NCI-H2107 treated with DMSO at 0.1 percent for 48 hours (cell line): ENCODE results near the gene HRH3.

Source experiments
- DNase-seq: peaks from one replicate; lab custom pipeline; 2025; ENCODE audit not compliant: unreplicated experiment; lab: John Stamatoyannopoulos, UW

HRH3 gene

DNA sequence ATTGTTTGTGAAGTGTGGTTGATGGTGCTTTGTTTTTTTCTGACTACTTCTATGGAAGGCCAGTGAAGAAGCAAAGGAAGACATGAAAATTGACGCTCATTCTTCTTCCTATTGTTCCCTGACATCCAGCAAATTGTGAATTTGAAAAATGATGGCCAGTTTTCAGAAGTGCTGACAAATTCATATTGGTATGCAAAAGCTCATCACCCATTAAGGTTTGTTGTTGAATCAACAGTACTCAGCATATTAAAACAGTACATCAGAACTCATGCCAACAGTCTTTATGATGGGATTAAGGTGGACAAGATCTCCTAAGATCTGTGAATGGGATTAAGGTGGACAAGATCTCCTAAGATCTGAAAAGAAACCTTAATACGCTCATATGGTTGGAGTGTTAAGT, 38.3 kb downstream of the HRH3 start:
- DNase-seq, result no peak

DNA sequence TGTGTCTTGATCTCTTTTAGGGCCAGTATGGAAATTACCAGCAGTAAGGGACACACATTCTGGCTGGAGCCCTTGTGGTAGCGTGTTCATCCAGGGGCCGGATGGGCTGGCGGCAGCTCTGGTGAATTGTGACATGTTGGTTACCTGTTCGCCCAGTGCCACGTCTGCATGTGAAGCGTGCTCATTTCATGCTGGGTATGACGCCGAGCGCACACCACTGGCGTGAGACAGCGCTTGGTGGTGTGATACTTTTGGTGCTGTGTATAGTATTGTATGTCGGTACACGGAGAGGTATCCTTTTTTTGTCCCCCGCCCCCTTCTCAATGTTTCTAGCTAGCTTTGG, 40.9 kb downstream of the HRH3 start:
- DNase-seq, result no peak

DNA sequence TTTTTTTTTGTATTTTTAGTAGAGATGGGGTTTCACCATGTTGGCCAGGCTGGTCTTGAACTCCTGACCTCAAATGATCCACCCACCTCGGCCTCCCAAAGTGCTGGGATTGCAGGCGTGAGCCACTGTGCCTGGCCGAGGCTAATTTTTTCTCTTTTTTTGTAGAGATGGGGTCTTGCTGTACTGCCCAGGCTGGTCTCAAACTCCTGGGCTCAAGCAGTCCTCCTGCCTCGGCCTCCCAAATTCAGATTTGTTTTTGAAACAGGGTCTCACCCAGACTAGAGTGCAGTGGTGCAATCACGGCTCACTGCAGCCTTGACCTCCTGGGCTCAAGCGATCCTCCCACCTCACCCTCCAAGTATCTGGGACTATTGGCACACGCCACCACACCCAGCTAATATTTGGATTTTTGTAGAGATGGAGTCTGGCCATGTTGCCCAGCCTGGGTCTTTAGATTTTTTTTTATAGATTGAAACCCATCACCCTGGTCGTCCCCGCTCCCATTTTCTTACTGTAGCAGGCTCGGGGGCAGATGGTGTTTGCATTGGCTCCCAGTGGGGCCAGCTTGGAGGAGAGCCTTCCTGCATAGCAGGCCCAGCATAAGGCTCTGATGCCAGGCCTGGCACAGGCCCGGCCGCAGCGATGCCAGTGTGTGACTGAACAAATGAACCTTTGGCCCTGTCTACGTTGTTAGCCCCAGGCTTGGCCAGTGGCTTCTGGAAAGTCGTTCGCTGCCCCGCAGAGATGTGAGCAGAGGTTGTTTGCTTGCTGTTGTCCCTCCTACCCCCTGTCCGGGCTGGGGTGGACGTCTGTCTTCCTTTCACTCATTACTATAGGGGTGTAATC, 41.5 kb downstream of the HRH3 start:
- no peak for DNase-seq

DNA sequence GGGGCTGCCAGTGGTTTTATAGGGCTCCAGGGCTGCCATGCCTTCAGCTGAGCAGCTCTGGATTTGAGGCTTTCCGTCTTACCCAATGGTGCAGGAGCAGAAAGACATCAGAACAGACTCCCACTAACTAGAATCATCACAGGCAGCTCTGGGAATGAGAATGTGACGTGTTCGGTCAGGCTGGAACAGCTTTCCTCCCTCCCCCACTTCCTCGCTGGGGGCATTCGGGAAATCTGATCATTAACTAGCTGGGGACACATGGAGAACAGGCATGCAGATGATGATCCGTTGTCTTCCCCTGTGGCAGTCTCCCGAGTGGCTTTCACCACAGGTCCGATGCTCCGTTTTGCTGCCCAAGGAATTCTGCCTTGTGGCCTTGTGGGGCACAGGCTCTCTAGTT, 42.8 kb downstream of the HRH3 start:
- DNase-seq, result no peak

DNA sequence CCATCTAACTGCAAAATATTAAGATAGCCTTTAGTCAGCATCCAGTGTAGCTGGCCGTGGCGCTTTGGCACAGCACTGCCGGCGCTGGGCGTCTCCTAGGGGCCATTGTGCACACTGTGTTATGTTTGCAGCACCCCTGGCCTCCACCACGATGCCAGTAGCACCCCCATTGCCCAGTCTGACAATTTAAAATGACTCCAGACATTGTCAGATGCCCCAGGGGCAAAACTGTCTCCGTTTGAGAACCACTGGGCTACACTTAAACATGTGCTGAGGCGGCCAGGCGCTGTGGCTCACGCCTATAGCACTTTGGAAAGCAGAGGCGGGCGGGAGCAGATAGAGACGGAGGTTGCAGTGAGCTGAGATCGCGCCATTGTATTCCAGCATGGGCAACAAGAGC, 43.2 kb downstream of the HRH3 start:
- no peak for DNase-seq

DNA sequence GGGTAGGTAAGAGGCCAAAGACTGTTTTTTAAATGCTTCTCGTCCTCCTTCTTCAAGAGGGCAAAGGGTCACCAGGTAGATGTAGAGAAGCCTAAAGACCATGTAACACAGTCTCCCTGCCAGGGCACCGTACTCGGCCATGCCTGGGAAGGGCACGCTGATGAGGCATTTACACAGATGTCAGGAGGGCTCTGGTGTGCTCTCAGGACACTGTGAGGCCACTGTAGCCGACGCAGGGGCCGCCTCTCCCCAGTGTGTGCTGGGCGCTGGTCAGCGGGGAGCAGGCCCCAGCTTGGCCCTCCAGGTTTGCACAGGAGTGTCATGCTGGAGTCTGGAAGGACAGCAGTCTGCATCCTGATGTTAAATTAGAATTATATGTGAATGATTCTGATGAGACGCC, 44.4 kb downstream of the HRH3 start:
- no peak for DNase-seq

DNA sequence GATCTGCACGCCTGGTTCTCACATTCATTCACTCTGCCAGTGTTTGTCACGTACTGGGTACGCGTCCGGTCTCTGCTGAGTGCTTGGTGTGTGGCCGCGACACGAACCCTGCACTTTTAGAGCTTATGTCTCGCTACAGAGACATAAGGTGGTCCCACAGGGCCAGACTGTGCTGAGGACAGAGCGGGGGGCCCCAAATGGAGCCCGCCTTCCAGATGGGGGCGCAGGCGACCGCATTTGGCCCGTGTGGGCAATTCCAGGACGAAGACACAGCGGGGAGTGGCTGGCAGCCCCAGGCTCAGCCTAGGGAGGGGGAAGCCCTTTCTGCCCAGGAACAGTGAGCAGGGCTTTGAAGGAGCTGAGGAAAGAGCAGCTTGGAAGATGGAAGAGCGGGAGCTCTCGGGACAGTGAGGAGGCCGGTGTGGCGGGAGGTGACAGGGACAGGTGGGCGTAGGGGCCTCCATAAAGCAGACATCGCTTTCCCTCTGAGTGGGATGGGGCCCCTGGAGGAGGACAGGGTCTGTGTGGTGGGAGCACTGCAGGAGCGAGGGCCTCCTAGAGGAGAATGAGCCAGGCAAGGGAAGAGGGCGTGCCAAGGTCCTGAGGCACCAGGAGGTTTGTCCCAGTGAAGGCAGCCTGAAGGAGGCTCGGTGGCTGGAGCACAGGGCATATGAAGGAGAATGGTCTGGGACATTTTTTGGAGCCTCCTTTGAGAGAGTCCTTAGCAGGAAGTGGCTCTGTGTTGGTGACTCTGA, 45.0 kb downstream of the HRH3 start:
- DNase-seq, result no peak

DNA sequence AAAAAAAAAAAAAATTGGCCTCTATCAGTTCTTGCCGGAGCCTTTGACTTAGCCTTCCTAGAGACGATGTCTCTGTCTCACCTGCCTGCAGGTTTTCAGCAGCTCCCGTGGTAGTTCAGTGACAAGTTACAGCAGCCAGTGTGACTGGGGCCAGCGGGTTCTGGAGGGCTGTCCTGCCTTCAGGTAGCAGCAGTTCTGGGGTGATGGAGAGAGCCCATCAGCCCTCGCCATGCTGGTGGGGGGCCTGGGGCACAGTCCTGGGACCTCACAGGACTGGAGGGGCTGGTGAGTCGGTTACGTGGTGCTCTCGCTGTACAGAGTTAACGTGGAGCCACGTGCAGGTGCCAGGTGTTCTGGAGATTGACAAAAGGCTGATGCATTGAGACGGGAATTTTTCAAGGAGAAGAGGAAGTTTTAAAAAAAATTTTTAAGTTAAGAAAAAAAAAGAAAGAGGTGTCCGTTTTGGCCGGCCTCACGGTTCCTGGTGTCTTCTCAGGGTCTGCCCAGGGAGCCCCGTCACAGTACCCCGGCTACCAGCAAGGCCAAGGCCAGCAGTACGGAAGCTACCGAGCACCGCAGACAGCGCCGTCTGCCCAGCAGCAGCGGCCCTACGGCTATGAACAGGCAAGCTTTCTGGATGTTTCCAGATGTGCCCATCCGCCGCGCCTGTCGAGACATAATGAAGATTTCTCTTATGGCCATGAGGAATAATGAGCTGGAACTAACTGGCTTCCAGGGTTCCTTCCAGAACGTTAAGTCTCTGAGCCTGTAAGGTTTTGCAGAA, 45.9 kb downstream of the HRH3 start:
- no peak for DNase-seq

DNA sequence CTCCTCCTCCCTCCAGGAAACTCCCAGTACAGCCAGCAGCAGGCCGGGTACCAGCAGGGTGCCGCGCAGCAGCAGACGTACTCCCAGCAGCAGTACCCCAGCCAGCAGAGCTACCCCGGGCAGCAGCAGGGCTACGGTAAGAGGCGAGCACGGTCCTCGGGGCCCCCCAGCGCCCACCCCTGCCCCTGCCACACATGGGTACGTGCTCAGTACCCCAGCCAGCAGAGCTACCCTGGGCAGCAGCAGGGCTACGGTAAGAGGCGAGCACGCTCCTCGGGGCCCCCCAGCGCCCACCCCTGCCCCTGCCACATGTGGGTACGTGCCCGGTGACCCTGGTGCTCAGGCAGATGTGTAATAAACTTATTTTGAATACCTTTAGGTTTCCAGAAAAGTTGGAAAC, 47.4 kb downstream of the HRH3 start:
- DNase-seq, result no peak

DNA sequence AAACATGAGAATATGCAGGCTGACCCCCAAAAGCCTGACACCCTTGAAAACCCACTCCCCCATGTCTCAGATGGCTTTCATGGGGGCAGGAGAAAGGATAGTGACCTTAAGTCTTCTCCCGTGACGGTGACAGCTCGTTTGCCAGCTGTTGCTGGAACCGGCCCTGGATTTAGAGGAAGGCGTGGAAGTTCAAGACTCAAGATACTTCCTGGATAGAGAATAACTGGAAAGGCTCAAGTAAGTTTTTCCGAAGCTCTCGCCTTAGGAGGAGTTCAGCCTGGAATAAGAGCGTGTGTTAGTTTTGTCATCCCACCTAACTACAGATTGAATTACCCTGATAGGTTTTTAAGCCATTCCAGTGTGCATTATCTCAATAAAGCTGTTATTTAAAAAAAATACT, 48.8 kb downstream of the HRH3 start:
- no peak for DNase-seq

DNA sequence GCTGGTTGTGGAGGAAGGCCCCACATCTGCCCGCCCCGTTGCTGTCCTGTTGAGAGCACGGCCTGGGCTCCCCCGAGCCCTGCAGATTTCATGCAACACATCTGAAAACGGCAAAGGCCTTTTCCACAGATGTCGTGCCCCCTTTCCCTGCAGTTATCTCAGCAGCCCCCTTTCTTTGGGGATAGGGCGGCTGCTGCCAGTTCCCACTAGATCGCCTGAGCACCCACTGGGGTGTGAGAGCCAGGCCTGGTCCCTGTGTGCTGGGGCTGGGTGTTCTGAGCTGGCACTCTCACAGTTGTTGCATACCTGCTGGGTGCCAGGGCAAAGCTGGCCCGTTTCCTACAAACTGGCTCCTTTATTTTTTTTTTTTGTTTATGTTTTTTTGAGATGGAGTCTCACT, 49.5 kb downstream of the HRH3 start:
- no peak for DNase-seq

DNA sequence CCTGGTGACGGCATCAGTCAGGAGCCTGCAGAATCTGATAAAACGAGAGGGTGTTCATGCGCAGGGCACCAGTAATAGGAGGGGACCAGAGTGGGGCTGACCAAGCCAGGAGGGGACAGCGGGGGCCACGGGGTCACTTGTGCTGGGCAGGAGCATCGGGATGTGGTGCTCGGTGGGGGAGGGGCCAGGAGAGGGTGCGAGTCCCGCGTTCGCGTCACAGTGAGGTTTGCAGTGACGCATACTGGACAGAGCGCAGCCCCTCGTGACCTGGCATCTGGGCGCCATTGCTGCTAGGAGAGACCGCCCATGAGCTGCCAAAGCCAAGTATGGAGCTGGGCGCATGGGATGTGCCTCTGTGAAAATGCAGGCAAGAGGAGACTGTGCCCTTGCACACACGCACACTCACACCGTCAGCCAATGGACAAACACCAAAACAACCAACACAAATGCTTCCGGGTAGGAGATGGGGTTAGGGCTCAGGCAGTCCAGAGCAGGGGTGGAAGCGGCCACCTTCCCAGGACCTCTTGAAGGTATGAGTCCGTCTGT, 51.1 kb downstream of the HRH3 start:
- DNase-seq, result no peak

DNA sequence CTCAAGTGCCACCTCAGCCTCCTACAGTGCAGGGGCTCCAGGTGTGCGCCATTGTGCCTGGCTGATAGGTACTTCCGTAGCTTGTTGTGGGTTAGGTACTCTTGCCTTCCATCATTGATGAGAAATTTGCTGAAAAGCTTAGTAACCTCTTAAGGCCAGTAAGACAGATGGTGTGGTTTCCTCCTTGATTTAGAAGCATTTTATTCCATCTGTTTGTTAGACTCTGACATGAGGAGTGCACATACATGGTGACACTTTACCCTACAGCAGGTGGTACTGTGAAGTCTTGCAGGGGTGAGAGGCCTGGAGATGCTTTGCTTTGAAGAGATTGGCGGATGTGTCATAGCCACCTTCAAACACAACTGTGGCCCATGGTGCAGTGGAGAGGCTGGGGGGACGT, 52.0 kb downstream of the HRH3 start:
- DNase-seq, result no peak

DNA sequence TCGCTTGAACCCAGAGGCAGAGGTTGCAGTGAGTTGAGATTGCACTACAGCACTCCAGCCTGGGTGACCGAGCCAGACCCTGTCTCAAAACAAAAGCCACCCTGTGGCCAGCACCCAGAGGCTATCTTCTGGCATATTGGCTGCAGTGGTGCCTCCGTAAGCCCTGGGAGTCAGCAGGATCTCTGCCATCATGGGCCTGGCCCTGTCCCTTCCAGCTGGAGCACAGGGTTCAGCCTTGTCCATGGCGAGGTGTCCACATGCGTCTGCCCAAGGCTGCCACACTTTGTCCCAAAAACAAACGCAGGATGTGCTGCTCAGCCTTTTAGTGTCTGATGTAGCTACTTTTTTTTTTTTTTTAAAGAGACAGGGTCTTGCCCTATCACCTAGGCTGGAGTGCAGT, 52.6 kb downstream of the HRH3 start:
- no peak for DNase-seq

DNA sequence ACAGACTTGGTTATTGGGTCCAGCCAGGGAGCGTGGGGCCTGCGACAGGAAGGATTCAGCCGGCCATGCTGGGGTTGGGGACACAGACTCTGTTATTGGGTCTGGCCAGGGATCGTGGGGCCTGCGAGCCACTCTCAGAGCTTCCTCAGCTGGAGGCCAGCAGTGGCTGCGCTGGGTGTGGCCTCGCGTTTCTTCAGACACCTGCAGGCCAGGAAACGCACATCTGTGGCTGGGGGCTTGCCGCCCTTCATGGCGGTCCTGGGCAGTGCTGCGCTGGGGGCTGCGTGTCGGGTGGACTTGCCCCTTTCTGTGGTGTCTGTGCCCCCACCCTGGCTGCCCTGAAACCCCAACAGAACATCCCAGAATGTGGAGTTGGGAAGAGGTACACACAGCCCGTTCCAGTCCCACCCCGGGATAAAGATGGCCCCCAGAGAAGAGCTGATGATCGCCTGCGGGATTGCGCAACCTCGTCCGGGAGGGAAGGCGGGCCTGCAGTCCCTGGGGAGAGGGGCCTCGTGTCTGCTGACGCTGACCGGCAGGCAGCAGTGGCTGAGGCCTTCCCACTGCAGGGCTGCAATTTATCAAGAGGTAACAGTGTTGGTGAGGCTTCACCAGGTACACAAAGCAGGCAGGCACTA, 54.2 kb downstream of the HRH3 start:
- DNase-seq, result no peak
